GM12878 (cell line): ENCODE data around the gene C1QTNF1. TPM values are rescaled to one million over a fixed set of nuclear protein-coding genes. Genes with fewer than 3 reads are reported as not detected.

ENCODE experiments used
- ATAC-seq: fragments of 200-7000 bp; cut with Tn5 transposase; 3 replicates; pipeline ENCODE4 v1.9.1; 2020; ENCODE audit warnings: mild to moderate bottlenecking, moderate library complexity
- BruUV-seq: library from RNA; stranded (reverse); fragments of 400-500 nt; replicated peaks from 2 replicates; lab custom pipeline; 2021; lab: Mats Ljungman, UMichigan
- CTCF ChIA-PET: fragments of 300-600 bp; sonication (Branson Sonifier 250); formaldehyde crosslinking; extraction: SDS; loops from one replicate; lab custom pipeline; 2021; ENCODE audit warnings: inconsistent platforms; lab: Yijun Ruan, JAX
- POLR2A ChIA-PET: fragments of 350-600 bp; formaldehyde crosslinking; extraction: SDS; loops from one replicate; lab custom pipeline; 2021; ENCODE audit warnings: inconsistent platforms; lab: Charles Lee
- RAD21 ChIA-PET: fragments of 300-600 bp; sonication (Branson Sonifier 250); formaldehyde crosslinking; loops from one replicate; lab custom pipeline; 2023; ENCODE audit warnings: antibody characterized with exemption; ENCODE audit not compliant: unreplicated experiment; lab: Charles Lee
- SMC1A ChIA-PET: fragments of 300-600 bp; sonication (Branson Sonifier 250); formaldehyde crosslinking; loops from one replicate; lab custom pipeline; 2023; ENCODE audit not compliant: unreplicated experiment, uncharacterized antibody; lab: Charles Lee
- DNase-seq: peaks from one replicate; pipeline ENCODE4 v3.0.0-alpha.2; 2011; ENCODE audit warnings: low read depth, low spot score
- FAIRE-seq: peaks from 3 replicates; lab custom pipeline; 2011; peaks lifted over from hg19 to GRCh38; lab: Jason Lieb, UNC
- H2AFZ ChIP-seq: 2 replicates; pipeline ENCODE4 v1.6.0; 2011; ENCODE audit warnings: low read depth, low read length, control low read depth; ENCODE audit not compliant: control insufficient read depth
- H3K27ac ChIP-seq: 2 replicates; pipeline ENCODE4 v1.5.1; 2011; ENCODE audit warnings: control low read depth; ENCODE audit not compliant: control insufficient read depth, insufficient read depth
- H3K27me3 ChIP-seq, 2 experiments: replicated peaks in 1 of 2; 2 replicates each; pipeline versions ENCODE4 v1.6.0 to v1.6.1; 2011; ENCODE audit warnings: low read length in 1 of 2; ENCODE audit not compliant: control insufficient read depth in 2 of 2, insufficient read depth in 2 of 2
- H3K36me3 ChIP-seq, 2 experiments: 2 replicates each; pipeline ENCODE4 v1.5.1; 2011; ENCODE audit warnings: low read length in 1 of 2; ENCODE audit not compliant: control insufficient read depth in 2 of 2, insufficient read depth in 2 of 2
- H3K4me1 ChIP-seq: 2 replicates; pipeline ENCODE4 v1.6.1; 2011; ENCODE audit warnings: mild to moderate bottlenecking, low read length, moderate library complexity, mixed read lengths; ENCODE audit not compliant: control insufficient read depth, insufficient read depth
- H3K4me2 ChIP-seq: 2 replicates; pipeline ENCODE4 v1.6.0; 2011; ENCODE audit warnings: control low read depth; ENCODE audit not compliant: control insufficient read depth, insufficient read depth
- H3K4me3 ChIP-seq: fragments of 200-600 bp; sonication (generic); 2 replicates; pipeline ENCODE4 v1.5.1; 2016
- H3K79me2 ChIP-seq: 2 replicates; pipeline ENCODE4 v1.6.0; 2011; ENCODE audit warnings: low read length; ENCODE audit not compliant: control insufficient read depth, insufficient read depth
- H3K9ac ChIP-seq: 2 replicates; pipeline ENCODE4 v1.8.0; 2011; ENCODE audit warnings: low read length, control low read depth, mixed read lengths; ENCODE audit not compliant: control insufficient read depth, insufficient read depth
- H3K9me3 ChIP-seq: replicated peaks from 3 replicates; pipeline ENCODE4 v1.5.1; 2011; ENCODE audit warnings: mild to moderate bottlenecking, low read length; ENCODE audit not compliant: control insufficient read depth, insufficient read depth
- H4K20me1 ChIP-seq: 2 replicates; pipeline ENCODE4 v1.6.0; 2011; ENCODE audit not compliant: control insufficient read depth, insufficient read depth
- ATF3 ChIP-seq: IDR thresholded peaks from 2 replicates; pipeline ENCODE4 v1.6.1; 2011; ENCODE audit warnings: low read depth, mild to moderate bottlenecking, low read length, moderate library complexity, borderline replicate concordance; ENCODE audit errors: extremely low read depth
- BCLAF1 ChIP-seq: fragments of 450-650 bp; IDR thresholded peaks from 2 replicates; pipeline ENCODE4 v1.6.1; 2017; ENCODE audit warnings: antibody characterized with exemption, mild to moderate bottlenecking, moderate library complexity
- EED ChIP-seq: sonication (generic); IDR thresholded peaks from 2 replicates; pipeline ENCODE4 v1.6.1; 2016; ENCODE audit warnings: antibody characterized with exemption, low read depth
- FOS ChIP-seq: IDR thresholded peaks from 3 replicates; pipeline ENCODE4 v1.6.1; 2011; ENCODE audit warnings: borderline replicate concordance; ENCODE audit not compliant: insufficient read length; ENCODE audit errors: extremely low read depth
- HDAC2 ChIP-seq: fragments of 200-600 bp; sonication (generic); IDR thresholded peaks from 2 replicates; pipeline ENCODE4 v1.6.1; 2017
- PKNOX1 ChIP-seq: fragments of 450-650 bp; IDR thresholded peaks from 2 replicates; pipeline ENCODE4 v1.6.1; 2016; ENCODE audit warnings: mild to moderate bottlenecking
- POU2F2 ChIP-seq: IDR thresholded peaks from 3 replicates; pipeline ENCODE4 v1.6.1; 2011; ENCODE audit warnings: low read depth, mild to moderate bottlenecking, low read length, borderline replicate concordance
- SP1 ChIP-seq: IDR thresholded peaks from one replicate; pipeline ENCODE4 v1.6.1; 2011; ENCODE audit warnings: low read depth, low read length
- ZNF592 ChIP-seq: fragments of 450-650 bp; IDR thresholded peaks from 2 replicates; pipeline ENCODE4 v1.6.1; 2017; ENCODE audit warnings: mild to moderate bottlenecking, moderate library complexity
- ZSCAN29 ChIP-seq: fragments of 450-650 bp; IDR thresholded peaks from 2 replicates; pipeline ENCODE4 v1.6.1; 2017; ENCODE audit warnings: mild to moderate bottlenecking, moderate library complexity
- WGBS: methylation state at CpG from one replicate; pipeline ENCODE4 v1.1.6; 2016; ENCODE audit warnings: low lambda C conversion rate; ENCODE audit not compliant: insufficient replicate concordance, insufficient coverage; ENCODE audit errors: missing lambda C conversion rate; 5-methylcytosine and 5-hydroxymethylcytosine counted together
- in situ Hi-C: fragments of 300-500 bp; cut with MboI; formaldehyde crosslinking; loops from 9 replicates; pipeline ENCODE4 v1.14.3; 2018; ENCODE audit warnings: mixed read lengths
- intact Hi-C: fragments of 100-400 bp; cut with micrococcal nuclease; formaldehyde crosslinking; loops from one replicate; pipeline ENCODE4 v1.14.2; 2022; ENCODE audit not compliant: unreplicated experiment
- polyA plus RNA-seq, 11 experiments: library from polyadenylated mRNA; depleted of rRNA in 4 of 11; unstranded in 6 of 11; stranded (reverse) in 5 of 11; fragments of >200 nt; fragmentation: Nextera tagmentation in 4 of 11; fragmentation: Illumina TruSeq in 1 of 11; extraction: Ambion mirVana in 4 of 11; extraction: Trizol in 1 of 11; gene quantifications; 1 replicate in 1 of 11; 2 replicates in 10 of 11; pipeline versions ENCODE4 v1.2.1 to v1.2.3, GENCODE V29; 2011 to 2016; ENCODE audit warnings: inconsistent platforms in 2 of 11, missing spikeins in 2 of 11, low read depth in 1 of 11
- total RNA-seq, 4 experiments: library from RNA; depleted of rRNA in 3 of 4; stranded (reverse); fragments of >200 nt in 3 of 4; fragmentation: Illumina TruSeq in 1 of 4; extraction: Trizol in 1 of 4; gene quantifications; 2 replicates each; pipeline versions ENCODE4 v1.2.1 to v1.2.3, GENCODE V29; 2013 to 2021

The C1QTNF1 gene
- total and polyA plus RNA-seq, 10 of the 15 experiments (the other 5 are each of a cell fraction or from before 2014, with no cell fraction given), result 0.05 to 1.1 (median 0.15) TPM; not detected in 4

GRCh38 chr17:79084291-79085153 is 60.6 kb downstream of the C1QTNF1 start:
- ATAC-seq, result no peak
- Histone ChIP-seq H3K9me3 (no peaks in the 10 kb centered on the region), H3K4me3 (no peak overlapping the region), H3K4me1 (no peaks in the 10 kb centered on the region), H3K36me3 (peaks cover 0 to 4% of the 10 kb centered on the region in 2 experiments; a peak in 3 of 4 replicates), H3K27ac (no peak overlapping the region), H3K4me2 (no peak overlapping the region), H3K79me2 (no peaks in the 10 kb centered on the region), H4K20me1 (peaks cover 3% of the 10 kb centered on the region; the same call in 1 of the 2 replicates), H3K9ac (no peak overlapping the region), H3K27me3 (no peaks in the 10 kb centered on the region), H2AFZ (no peak overlapping the region)
- BruUV-seq, result no TSS peak
- RAD21 ChIA-PET, result interaction anchor here (0.8 to 5.5 kb wide), 2 partner anchors 12 to 308 kb away, joined by 3 to 41 read pairs; no protein-coding TSS in a partner anchor
- no peak for DNase-seq
- intact Hi-C loops, result no loop called here
- SMC1A ChIA-PET, result interaction anchor here (0.9 to 1.5 kb wide), 2 partner anchors 22 to 309 kb away, joined by 3 read pairs; no protein-coding TSS in a partner anchor
- FAIRE-seq, result no peak
- in situ Hi-C loops, result loop anchor here (5.0 kb wide), 1 partner anchor 308 kb away; no protein-coding TSS in a partner anchor
- POLR2A ChIA-PET, result no interaction called here
- TF ChIP-seq SP1 (no peak), ZNF592 (no peak), PKNOX1 (no peak), ZSCAN29 (no peak), FOS (no peak), POU2F2 (no peak), HDAC2 (no peak), ATF3 (no peak), EED (no peak), BCLAF1 (no peak)
- CTCF ChIA-PET, result interaction anchor here (0.6 to 1.5 kb wide), 7 partner anchors 10 to 390 kb away, joined by 3 to 8 read pairs (median 4); partner anchors contain the start of gene ENGASE
- 88% methylated on average over 26 of the region's 31 CpGs for WGBS
